Measurements from ENCODE around the gene SHC4.
A peak's percentile ranks its signal among the peaks of the same experiment; 100 is the strongest.

The SHC4 gene

GRCh38 chr15:48967336-48967735 lies 3.6 kb upstream of the SHC4 start:
- no peak for DNase-seq

- no peak for DNase-seq
These were observed 3.0 kb upstream of the SHC4 start for GRCh38 chr15:48966595-48967301.

GRCh38 chr15:48965972-48966371 lies 2.3 kb upstream of the SHC4 start:
- no peak for DNase-seq

- no peak for DNase-seq
These were observed 1.2 kb upstream of the SHC4 start for GRCh38 chr15:48964898-48965297.

- peak; percentile 44 for DNase-seq
These were observed 826 bp downstream of the SHC4 start for GRCh38 chr15:48962662-48963523.

GRCh38 chr15:48955967-48956366 lies 7.8 kb downstream of the SHC4 start:
- DNase-seq: no peak

GRCh38 chr15:48955370-48955769 lies 8.3 kb downstream of the SHC4 start:
- no peak for DNase-seq

GRCh38 chr15:48954538-48954937 lies 9.2 kb downstream of the SHC4 start:
- DNase-seq: no peak

- no peak for DNase-seq
These were observed 16.9 kb downstream of the SHC4 start for GRCh38 chr15:48946840-48947187.

GRCh38 chr15:48946074-48946839 lies 17.5 kb downstream of the SHC4 start:
- no peak for DNase-seq

- no peak for DNase-seq
These were observed 18.3 kb downstream of the SHC4 start for GRCh38 chr15:48945386-48945785.

- DNase-seq: no peak
These were observed 21.8 kb downstream of the SHC4 start for GRCh38 chr15:48941904-48942303.

GRCh38 chr15:48940508-48940907 lies 23.2 kb downstream of the SHC4 start:
- no peak for DNase-seq

GRCh38 chr15:48939648-48940047 lies 24.1 kb downstream of the SHC4 start:
- no peak for DNase-seq

- DNase-seq: no peak
These were observed 25.8 kb downstream of the SHC4 start for GRCh38 chr15:48937886-48938285.

GRCh38 chr15:48936666-48937065 lies 27.1 kb downstream of the SHC4 start:
- DNase-seq: no peak

- DNase-seq: no peak
These were observed 28.5 kb downstream of the SHC4 start for GRCh38 chr15:48935236-48935635.

- no peak for DNase-seq
These were observed 33.0 kb downstream of the SHC4 start for GRCh38 chr15:48930735-48931134.

GRCh38 chr15:48929661-48930060 lies 34.1 kb downstream of the SHC4 start:
- no peak for DNase-seq

GRCh38 chr15:48928877-48929538 lies 34.7 kb downstream of the SHC4 start:
- no peak for DNase-seq

- DNase-seq: no peak
These were observed 38.0 kb downstream of the SHC4 start for GRCh38 chr15:48925714-48926223.

- DNase-seq: no peak
These were observed 39.0 kb downstream of the SHC4 start for GRCh38 chr15:48924528-48925393.
